GM21825 (cell line): ENCODE data around the gene TM7SF3.
A peak's percentile ranks its signal among the peaks of the same experiment; 100 is the strongest.

Experiments
- ATAC-seq: cut with Tn5 transposase; IDR thresholded peaks from one replicate; pipeline ENCODE4 v1.9.1; 2021; ENCODE audit warnings: mild to moderate bottlenecking, moderate library complexity; ENCODE audit not compliant: unreplicated experiment

The TM7SF3 gene

DNA sequence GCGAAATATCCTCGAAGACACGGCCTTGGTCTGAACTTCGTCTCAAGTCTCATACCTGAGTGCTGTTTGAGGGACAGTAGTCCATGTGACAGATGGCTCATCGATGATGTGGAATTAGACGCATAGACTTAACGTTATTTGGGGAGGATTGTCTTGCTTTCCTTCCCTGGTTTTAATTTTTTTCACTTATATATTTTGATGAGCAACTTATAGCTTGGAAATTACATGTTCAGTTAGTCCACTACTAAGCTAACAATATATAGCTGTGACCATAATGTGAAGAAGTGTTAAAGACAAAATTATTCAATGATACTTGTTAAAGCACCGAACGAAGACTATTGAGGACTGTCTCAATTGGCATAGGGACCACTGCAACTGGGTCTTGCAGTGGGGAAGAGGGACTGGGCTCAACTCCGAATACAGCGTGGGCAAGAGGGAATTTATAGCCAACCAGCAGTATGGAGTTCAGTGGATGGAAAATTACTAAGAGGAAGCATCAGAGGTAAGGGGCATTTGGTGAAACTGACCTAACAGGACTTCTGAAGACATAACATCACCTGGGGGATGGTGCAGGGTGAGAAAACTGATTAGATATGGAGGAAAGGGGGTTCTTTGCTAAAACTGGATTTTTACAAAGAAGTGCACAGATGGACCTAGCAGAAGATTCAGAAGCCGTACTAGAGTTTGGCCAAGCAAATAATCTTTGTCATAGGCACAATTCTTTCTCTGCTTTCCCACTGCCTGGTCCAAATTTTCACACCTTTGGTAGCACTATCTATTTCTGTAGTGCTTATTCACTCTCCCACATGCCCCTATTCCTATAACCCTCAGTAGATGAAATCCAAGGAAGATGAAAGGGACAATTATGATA is 910 bp upstream of the TM7SF3 start:
- no peak for ATAC-seq

DNA sequence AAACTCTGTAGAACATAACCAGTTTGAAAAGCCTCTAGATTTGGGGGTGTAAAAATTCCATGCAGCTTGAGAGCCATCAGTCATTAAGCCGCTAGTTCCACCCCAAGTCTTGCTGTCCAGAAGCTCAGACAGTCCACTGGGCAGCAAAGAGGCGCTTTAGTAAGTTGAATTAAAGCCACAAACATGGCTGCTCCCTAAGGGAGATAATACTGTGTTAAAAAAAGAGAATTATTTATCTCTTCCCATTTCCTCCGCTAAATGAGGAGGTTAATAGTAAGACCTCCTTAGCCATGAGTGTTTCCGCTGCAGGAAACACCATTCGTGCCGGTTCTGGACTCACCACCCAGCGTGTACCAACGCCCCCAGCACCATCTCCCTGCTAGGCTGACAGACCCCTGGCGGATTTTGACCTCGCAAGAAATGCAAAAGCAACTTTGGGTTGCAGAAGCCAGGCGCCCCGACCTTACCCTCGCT is 536 bp downstream of the TM7SF3 start:
- peak; percentile 21 for ATAC-seq

DNA sequence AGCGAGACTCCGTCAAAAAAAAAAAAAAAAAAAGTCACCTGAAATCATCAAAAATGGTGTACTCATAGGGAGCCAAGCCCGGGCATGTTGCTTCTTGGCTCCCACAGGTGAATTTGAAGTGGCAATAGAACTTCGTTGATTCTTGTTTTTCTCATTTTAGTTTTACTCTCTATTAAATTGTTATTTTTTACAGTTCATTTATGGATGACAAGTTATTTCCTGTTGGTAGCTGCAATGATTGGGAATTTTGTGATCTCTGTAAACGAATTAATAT is 1.3 kb downstream of the TM7SF3 start:
- ATAC-seq = no peak

DNA sequence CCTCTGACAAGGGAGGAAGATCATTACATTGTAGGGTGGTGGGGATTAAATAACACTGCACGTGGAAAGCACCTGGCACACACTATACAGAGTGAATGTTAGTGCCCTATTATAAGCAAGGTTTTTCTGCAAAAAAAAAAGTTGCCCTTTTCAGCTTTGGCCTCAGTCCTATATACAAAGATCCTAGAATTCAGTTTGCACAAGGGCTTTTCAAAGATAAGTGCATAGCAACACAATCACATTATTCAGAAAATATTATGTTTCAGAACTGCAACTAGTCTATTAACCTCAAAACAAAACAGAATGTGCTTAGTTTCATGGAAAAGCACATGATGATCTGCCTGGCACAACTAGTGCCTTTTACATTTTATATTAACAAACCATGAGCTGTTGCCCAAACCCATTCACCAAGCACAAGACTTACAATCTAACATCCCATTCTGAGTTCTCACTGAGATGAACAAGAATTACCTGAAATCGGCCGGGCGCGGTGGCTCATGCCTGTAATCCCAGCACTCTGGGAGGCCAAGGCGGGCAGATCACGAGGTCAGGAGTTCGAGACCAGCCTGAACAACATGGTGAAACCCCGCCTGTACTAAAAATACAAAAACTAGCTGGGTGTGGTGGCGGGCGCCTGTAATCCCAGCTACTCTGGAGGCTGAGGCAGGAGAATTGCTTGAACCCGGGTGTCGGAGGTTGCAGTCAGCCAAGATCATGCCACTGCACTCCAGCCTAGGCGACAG is 1.8 kb downstream of the TM7SF3 start:
- no peak for ATAC-seq

DNA sequence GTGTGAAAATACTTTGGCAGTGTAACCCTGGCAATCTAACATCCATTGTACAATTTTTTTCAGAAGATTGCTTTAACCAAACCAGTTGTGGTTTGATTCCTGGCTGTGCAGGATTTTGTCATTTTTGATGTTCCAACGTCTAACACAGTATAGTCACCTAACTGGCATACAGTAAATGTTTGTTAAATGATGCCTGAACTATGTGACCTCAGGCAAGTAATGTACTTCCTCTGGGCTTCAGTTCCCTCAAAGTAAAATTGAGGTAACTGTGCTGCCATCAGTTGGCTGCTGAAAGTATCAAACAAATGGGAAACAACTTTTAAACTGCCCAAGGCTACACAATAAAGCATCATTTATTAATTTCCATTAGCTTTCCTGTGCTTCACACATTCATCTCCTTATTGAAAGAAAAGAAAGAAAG is 4.3 kb downstream of the TM7SF3 start:
- ATAC-seq = no peak

DNA sequence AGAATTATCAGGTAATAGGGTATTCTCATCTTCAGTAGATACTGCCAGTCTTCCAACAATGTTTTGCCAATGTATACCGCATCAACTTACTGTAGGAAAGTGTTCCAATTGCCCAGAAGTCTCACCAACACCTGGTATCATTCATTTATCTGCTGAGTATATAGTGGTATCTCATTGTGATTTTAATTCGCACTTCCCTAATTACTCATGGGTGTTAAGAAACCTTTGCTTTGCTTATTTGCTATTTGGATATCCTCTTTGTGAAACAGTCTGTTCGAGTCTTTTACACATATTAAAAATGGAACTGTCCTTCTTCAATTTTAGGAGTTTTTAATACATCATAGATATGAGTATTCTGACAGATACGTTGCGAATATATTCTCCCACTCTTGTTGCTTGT is 6.1 kb downstream of the TM7SF3 start:
- ATAC-seq = no peak

DNA sequence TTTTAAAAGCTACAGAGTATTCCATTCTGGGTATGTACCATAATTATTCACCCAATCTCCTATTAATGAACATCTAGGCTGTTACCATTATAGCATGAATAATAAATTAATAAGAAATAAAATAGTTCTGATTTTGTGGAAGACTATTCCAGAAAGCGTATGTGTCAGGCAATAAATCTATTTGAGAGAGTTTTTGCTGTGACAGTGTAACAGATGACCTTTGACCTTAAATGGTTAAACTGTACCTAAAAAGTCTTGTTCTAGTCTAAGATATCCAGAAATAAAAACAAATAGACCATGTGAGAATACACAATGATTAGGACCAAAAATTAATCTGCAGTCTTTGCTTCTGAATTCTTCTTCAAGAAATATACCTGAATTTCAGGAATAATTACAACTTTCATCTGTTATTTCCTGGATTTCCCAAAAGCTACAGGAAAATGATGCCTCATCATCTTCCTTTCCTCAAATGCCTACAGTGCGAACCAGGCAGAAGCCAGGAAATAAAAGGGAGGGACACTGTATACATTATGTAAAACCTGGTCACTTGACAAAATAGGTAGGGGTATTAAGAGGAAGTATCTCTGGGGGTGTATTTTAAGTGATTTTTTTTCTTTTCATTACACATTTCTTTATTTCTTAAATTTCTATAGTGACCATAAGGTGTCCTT is 7.3 kb downstream of the TM7SF3 start:
- ATAC-seq = no peak

DNA sequence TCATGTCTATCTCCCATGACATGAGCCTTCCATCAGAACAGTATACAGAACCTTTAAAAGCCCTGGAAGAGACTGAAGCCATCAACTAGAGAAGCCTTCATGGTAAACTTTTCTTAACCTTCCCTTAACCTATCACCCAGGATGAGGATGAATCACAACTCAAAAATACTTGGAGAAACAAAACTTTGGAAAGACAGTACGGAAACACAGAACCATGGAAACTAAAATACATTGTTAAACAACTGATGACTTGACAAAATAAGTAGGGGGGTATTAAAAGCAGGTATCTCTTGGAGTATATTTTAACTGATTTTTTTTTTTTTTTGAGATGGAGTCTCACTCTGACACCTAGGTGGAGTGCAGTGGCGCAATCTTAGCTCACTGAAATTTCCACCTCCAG is 8.7 kb downstream of the TM7SF3 start:
- no peak for ATAC-seq

DNA sequence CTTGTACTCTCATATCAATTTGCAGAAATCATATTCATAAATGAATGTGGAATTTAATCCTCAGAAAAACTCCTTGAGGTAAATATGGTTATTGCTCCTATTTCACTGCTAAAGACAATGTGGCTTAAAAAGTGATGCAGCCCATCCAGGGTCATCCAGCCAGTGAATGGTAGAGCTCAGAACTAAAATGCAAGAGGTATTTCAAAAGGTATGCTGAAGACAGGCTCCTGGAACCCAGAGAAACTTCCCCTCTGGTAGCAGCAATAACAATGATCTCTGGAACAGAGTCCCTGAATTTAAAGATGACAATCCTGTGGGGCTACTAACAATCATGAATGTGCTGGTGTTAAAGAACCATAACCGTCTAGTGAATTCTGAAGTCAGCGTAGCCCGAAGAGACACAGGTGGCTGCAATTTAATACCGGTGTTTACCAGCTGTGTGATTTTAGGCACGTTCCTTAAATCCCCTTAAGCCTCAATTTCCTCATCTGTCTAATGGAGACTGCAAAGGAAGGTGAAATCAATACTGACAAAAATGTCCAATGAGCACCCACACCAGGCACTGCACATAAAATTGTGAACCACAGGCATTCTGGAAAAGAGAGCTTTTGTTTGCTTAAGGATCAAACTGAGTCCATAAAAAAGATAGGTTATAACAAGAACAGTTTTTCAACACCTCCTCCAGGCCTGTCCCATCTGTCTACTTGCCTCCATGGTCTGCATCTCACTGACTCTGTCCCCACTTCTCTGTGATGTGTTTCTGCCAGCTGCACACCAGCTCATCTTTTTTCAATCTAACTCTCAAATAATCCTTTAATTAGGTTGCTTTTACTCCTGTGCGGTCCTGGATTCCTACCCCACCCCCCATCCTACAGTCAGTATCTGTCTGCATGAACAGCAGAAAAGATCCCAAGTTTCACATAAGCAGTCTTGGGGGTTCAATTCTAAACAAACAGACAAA is 10.5 kb downstream of the TM7SF3 start:
- ATAC-seq = no peak

DNA sequence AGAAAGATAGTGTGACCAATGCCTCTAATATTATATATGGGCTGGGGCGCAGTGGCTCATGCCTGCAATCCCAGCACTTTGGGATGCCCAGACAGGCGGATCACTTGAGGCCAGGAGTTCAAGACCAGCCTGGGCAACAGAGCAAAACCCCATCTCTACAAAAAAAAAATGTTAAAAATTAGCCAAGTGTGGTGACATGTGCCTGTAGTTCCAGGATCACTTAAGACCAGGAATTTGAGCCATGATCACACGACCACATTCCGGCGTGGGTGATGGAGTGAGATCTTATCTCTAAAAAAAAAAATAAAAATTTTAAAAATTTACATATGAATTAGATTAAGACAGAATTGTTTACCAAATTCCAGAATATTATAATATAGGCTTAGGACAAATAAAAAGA is 12.0 kb downstream of the TM7SF3 start:
- no peak for ATAC-seq

DNA sequence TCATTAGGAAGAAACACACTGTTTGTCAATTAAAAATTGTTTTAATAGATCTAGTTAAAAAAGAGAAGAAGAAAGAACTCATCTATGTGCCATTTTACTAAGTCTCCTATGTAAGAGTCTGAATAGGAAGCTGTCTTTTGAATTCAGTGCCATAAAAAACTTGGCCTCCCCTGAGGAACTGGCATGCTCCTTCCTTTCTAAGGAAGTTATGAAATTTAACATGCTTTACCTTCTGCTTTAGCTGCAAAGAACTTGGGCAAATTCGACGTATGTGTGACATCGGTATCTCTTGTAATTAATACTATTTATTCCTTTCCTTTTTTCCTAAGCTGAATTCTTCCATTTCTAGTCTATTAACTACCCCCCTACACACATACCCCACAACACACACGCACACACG is 12.5 kb downstream of the TM7SF3 start:
- no peak for ATAC-seq

DNA sequence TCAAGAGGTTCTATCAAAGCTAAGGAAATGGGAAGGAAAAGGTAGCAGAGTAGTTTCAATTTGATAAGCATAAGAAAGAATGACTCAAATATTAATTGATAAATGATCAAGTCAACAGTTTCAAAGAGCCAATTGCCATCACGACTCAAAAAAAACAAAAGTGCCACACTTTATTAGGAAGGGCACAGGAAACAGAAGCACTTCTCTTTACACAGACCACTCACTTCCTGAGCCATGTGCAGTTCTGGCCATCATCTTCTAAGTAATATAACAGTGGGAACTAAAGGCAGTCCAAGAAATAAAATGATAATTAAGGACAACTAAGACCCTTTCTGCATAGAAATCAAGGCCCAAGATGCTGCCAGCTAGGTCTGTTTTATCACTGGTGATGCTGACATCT is 13.2 kb downstream of the TM7SF3 start:
- ATAC-seq = no peak

DNA sequence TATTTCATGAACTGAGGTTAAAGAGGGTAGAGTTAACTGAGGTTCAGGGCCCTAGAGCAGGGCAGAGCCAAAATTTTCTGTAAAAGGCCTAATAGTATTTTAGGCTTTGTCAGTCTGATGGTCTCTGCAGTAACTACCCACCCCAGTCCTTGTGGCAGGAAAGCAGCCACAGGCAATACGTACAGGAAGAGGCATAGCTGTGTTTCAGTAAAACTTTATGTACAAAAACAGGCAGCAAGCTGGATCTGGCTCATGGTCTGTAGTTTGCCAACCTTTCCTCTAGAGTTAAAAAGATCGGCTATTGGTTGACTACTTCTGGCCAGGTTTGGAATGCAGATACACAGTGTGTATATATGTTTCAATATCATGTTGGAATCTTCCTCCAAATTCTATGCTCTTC is 17.2 kb downstream of the TM7SF3 start:
- no peak for ATAC-seq

DNA sequence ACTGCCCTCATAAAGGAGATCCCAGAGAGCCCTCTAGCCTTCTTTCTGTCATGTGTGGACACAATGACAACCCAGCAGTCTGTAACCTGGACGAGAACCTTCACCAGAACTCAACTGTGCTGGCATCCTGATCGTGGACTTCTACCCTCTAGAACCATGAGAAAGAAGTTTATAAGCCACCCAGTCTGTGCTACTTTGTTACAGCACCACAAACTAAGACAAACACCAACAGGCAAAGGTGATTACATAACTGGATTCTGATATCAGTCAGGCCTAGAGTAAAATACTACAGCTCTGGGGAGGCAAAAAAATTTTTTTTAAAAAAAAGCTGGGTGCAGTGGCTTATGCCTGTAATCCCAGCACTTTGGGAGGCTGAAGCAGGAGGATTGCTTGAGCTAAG is 18.5 kb downstream of the TM7SF3 start:
- no peak for ATAC-seq

DNA sequence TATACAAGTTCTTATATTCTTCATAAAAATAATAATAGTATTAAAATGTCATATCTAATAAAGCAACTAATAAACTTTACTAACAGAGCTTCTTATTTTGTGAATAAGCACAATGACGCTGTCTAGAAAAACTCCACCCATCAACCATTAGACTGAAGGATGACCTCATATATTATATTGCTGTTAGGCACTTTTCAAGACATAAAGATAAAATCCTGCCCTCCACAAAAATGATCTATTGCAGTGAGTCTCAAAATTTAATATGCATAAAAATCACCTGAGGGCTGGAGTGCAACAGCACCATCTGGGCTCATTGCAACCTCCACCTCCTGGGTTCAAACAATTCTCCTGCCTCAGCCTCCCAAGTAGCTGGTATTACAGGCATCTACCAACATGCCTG is 20.1 kb downstream of the TM7SF3 start:
- no peak for ATAC-seq

DNA sequence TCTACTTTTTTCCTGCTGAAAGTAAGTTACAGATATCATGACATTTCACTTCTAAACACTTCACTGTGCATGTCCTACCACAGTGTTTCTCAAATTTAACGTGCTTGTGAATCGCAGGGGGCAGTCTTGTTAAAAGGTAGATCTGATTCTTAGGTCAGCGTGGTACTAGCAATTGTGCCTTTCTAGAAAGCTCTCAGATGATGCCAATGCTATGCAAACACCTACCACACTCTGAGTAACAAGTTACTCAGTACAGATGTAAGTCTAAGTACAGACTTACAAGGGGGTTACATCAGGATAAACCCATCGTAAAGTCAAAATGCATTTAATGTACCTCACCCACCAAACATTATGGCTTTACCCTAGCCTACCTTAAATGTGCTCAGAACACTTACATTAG is 22.4 kb downstream of the TM7SF3 start:
- ATAC-seq = no peak

DNA sequence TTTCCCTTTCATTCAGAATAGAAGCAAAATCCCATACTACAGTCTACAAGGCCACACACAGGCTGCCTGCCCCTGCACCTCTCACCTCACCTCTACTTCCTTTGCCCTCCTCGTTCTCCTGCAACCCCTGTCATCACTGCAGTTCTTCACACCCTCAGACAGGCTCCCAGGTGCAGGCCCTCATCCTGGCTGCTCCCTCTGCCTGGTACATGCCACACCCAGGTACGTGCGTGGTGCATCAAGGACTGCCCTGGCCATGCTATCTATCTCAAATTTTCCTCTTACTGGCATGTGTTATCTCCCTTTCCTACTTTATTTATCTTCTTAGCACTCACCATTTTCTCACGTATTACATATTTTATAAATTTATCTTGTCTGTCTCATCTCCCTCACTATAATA is 24.3 kb downstream of the TM7SF3 start:
- ATAC-seq = no peak

DNA sequence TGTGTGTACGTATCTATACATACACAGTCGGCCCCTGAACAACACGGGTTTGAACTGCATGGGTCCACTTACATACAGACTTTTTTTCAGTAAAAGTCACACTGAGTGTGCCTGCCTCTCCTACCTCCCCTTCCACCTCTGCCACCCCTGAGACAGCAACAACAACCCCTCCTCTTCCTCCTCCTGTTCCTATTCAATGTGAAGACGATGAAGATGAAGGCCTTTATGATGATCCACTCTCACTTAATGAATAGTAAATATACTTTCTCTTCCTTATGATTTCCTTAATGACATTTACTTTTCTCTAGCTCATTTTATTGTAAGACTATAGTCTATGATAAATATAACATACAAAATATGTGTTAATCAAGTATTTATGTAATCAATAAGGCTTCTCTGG is 25.5 kb downstream of the TM7SF3 start:
- ATAC-seq = no peak

DNA sequence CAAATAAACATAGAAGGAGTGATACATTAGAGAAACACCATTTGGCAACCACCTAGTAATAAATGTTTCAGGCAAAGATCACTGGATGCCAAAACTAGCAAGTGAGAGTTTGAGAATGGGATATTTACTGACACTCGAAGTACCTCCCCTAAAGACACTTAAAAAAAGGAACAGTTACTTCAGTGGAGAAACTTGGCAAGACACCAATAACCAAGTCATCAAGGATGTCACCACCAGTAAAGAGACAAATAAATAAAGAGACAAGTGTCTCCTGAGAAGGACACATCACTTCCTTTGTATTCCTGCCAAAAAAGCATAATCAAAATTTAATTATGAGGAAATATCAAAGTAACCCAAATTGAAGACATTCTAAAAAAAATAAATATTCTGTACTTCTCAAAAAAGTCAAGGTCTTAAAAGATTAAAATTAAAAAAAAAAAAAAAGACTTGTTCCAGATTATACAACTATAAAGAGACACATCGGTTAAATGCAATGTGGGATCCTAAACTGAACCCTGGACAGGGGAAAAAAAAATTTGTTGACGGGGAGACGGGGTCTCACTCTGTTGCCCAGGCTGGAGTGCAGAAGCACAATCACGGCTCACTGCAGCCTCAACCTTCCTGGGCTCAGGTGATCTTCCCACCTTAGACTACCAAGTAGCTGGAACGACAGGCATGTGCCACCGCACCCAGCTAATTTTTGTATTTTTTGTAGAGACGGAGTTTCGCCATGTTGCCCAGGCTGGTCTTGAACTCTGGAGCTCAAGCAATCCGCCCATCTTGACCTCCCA is 26.4 kb downstream of the TM7SF3 start:
- ATAC-seq = no peak

DNA sequence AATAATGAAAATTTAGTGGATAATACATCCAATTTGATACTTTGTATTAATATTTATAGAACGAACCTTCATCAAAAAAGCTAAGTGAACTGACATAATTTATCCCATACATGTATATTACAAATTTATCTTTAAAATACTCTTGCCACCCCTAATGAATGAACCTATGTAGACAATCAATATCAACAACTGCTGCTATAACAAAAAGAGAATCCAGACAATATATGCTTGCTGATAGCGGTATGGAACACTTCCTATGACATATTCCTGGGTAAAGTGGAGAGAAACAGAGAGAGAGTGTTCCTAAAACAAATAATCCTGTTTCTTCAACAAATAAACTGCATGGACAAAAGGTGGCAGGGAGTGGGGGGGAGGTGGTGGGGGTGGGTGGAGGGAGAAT is 31.3 kb downstream of the TM7SF3 start:
- no peak for ATAC-seq
